Esophagus squamous epithelium (tissue), 4 donors: Measurements from ENCODE around the gene KLHL2.

Experiments
- CTCF ChIP-seq, 6 experiments: fragments of 450-650 bp in 4 of 6; fragments of 200-600 bp in 2 of 6; sonication (generic) in 2 of 6; IDR thresholded peaks; one replicate each; pipeline ENCODE4 v1.5.1; 2016 to 2019; ENCODE audit warnings: antibody characterized with exemption in 6 of 6, mild to moderate bottlenecking in 4 of 6, moderate library complexity in 4 of 6
- POLR2A ChIP-seq, 4 donors: fragments of 450-650 bp; IDR thresholded peaks; one replicate each; pipeline ENCODE4 v1.6.1; 2017; ENCODE audit warnings: antibody characterized with exemption in 4 of 4, mild to moderate bottlenecking in 4 of 4, moderate library complexity in 3 of 4

- TF ChIP-seq CTCF (IDR thresholded peaks at IDR 0.05) (no peak), POLR2A (IDR thresholded peaks at IDR 0.05) (no peak)
Observed at GRCh38 chr4:165328101-165328425, 120.7 kb downstream of the KLHL2 start.
